Suprapubic skin (tissue), 4 donors: ENCODE measurements around the gene RECK.

Experiments
- EP300 ChIP-seq: sonication (generic); formaldehyde crosslinking; IDR thresholded peaks from one replicate; pipeline ENCODE4 v1.6.1; 2017; ENCODE audit warnings: antibody characterized with exemption
- POLR2A ChIP-seq, 2 donors: fragments of 450-650 bp; IDR thresholded peaks; one replicate each; pipeline ENCODE4 v1.6.1; 2017; ENCODE audit warnings: antibody characterized with exemption in 2 of 2, mild to moderate bottlenecking in 2 of 2, moderate library complexity in 2 of 2
- POLR2AphosphoS5 ChIP-seq, 3 donors: sonication (generic); formaldehyde crosslinking; IDR thresholded peaks; one replicate each; pipeline ENCODE4 v1.6.1; 2017; ENCODE audit warnings: antibody characterized with exemption in 3 of 3
- TF ChIP-seq, protein P1 (sequence below), 2 donors: fragments of 200-600 bp in 1 of 2; fragments of 450-650 bp in 1 of 2; sonication (generic) in 1 of 2; IDR thresholded peaks; one replicate each; pipeline ENCODE4 v1.5.1; 2016 to 2019; ENCODE audit warnings: antibody characterized with exemption in 2 of 2, mild to moderate bottlenecking in 1 of 2, moderate library complexity in 1 of 2

DNA sequence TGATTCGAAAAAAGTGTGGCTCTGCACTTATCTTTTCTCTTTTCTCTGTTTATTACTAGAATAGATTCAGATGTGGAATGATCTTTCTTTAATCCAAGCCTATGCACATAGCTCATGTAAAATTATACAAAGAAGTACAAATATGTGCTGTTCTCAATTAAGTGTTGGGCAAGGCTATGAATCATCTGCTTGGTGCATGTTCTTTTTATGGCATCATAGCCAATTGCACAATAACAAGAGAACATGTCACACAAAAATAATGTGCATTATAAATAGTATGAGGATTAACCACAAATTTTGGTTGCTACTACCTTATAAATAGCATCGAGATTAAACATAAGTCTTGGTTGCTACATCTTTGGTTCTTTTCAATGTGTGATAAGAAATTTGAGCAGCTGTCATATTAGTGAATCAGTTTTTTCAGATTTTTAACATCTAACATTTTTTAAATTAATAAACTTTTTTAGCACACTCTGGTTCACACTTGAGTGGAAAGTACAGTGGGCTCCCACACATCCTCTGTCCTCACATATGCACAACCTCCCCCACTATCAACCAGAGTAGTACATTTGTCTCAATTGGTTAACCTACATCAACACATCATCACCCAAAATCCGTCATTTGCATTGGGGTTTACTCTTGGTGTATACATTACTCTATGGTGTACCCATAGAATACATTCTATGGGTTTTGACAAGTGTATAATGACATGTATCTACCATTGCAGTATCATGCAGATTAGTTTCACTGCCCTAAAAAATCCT, 6.8 kb upstream of the RECK start:
- TF ChIP-seq, protein P1, sequence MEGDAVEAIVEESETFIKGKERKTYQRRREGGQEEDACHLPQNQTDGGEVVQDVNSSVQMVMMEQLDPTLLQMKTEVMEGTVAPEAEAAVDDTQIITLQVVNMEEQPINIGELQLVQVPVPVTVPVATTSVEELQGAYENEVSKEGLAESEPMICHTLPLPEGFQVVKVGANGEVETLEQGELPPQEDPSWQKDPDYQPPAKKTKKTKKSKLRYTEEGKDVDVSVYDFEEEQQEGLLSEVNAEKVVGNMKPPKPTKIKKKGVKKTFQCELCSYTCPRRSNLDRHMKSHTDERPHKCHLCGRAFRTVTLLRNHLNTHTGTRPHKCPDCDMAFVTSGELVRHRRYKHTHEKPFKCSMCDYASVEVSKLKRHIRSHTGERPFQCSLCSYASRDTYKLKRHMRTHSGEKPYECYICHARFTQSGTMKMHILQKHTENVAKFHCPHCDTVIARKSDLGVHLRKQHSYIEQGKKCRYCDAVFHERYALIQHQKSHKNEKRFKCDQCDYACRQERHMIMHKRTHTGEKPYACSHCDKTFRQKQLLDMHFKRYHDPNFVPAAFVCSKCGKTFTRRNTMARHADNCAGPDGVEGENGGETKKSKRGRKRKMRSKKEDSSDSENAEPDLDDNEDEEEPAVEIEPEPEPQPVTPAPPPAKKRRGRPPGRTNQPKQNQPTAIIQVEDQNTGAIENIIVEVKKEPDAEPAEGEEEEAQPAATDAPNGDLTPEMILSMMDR (IDR thresholded peaks at IDR 0.05): no peak
- TF ChIP-seq POLR2A (IDR thresholded peaks at IDR 0.05) (no peak), EP300 (no peak), POLR2AphosphoS5 (IDR thresholded peaks at IDR 0.05) (peak; percentile 90 to 98 (median 94))
